Measurements from ENCODE around the gene KCNK13.
"Not testable (repeated sequence)": the region's sequence is repeated elsewhere in the genome, so short reads cannot be mapped to it uniquely, and the experiment has no call there.

Gene KCNK13

DNA sequence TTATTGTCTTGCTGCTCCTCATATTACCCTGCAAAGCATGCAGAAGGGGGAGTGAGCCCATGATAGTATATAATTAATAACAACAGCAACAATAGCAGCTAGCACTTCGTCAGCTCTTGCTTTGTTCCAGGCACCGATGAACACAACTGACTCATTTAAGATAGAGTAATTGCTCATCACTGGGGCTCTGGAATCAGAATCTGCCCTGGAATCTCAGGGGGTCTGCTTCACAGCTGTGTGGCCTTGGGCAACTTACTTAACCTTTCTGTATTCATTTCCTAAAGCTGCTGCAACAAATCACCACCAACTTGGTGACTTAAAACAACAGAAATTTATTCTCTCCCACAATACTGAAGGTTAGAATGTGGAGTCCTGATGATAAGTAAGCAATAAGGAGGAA is 139.6 kb downstream of the KCNK13 start:
- Histone ChIP-seq H3K4me2 (ENCODE audit: low read length) (no peak overlapping the region), H3K4me3 (ENCODE audit: low read depth, low read length) (no peak overlapping the region)

DNA sequence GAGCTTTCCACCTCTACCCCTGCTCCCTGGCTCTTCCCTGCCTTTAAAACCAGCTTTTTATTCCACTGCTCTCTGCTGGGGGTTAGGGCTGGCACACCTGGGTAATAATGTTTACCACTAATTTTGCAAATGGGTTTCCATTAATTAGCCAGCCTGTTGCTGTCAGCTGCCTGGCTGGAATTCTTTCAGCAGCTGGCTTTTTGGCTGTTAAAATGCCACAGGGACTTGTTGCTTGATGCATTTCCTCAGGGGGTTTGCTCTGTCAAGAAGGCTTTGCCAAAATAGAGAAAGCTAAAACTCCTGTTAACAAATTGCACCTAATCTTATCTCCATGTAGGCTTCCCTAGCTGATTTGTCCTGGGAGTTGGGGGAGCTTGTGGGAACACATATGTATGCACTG is 142.7 kb downstream of the KCNK13 start:
- Histone ChIP-seq H3K9ac (no peak overlapping the region), H3K27me3 (ENCODE audit: control insufficient read depth, insufficient read depth, low read length) (no peaks in the 10 kb centered on the region), H2AFZ (no peak overlapping the region), H3K79me2 (no peaks in the 10 kb centered on the region), H3K4me2 (ENCODE audit: low read length) (no peak overlapping the region), H3K9me3 (ENCODE audit: control insufficient read depth, low read length) (no peaks in the 10 kb centered on the region), H3K4me3 (ENCODE audit: low read depth, low read length) (no peak overlapping the region), H3K36me3 (ENCODE audit: control insufficient read depth, insufficient read depth, low read length) (no peaks in the 10 kb centered on the region), H3K4me1 (no peaks in the 10 kb centered on the region), H3K27ac (no peak overlapping the region)
- TF ChIP-seq, protein P1, sequence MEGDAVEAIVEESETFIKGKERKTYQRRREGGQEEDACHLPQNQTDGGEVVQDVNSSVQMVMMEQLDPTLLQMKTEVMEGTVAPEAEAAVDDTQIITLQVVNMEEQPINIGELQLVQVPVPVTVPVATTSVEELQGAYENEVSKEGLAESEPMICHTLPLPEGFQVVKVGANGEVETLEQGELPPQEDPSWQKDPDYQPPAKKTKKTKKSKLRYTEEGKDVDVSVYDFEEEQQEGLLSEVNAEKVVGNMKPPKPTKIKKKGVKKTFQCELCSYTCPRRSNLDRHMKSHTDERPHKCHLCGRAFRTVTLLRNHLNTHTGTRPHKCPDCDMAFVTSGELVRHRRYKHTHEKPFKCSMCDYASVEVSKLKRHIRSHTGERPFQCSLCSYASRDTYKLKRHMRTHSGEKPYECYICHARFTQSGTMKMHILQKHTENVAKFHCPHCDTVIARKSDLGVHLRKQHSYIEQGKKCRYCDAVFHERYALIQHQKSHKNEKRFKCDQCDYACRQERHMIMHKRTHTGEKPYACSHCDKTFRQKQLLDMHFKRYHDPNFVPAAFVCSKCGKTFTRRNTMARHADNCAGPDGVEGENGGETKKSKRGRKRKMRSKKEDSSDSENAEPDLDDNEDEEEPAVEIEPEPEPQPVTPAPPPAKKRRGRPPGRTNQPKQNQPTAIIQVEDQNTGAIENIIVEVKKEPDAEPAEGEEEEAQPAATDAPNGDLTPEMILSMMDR (IDR thresholded peaks at IDR 0.05), result no peak

More for the DNA sequence above, 139.6 kb downstream of the KCNK13 start:
- Histone ChIP-seq H3K27me3 (ENCODE audit: control insufficient read depth, insufficient read depth, low read length) (no peaks in the 10 kb centered on the region), H3K27ac (no peak overlapping the region), H2AFZ (no peak overlapping the region), H3K4me1 (no peaks in the 10 kb centered on the region), H3K79me2 (no peaks in the 10 kb centered on the region), H3K9me3 (ENCODE audit: control insufficient read depth, low read length) (no peaks in the 10 kb centered on the region), H3K9ac (no peak overlapping the region), H3K36me3 (ENCODE audit: control insufficient read depth, insufficient read depth, low read length) (no peaks in the 10 kb centered on the region)
- TF ChIP-seq, protein P1 (IDR thresholded peaks at IDR 0.05), result no peak

- Histone ChIP-seq H3K27ac (no peak overlapping the region), H3K27me3 (ENCODE audit: control insufficient read depth, insufficient read depth, low read length) (no peaks in the 10 kb centered on the region), H3K4me1 (no peaks in the 10 kb centered on the region), H2AFZ (no peak overlapping the region), H3K79me2 (no peaks in the 10 kb centered on the region), H3K4me3 (ENCODE audit: low read depth, low read length) (no peak overlapping the region), H3K9me3 (ENCODE audit: control insufficient read depth, low read length) (no peaks in the 10 kb centered on the region), H3K9ac (no peak overlapping the region), H3K36me3 (ENCODE audit: control insufficient read depth, insufficient read depth, low read length) (no peaks in the 10 kb centered on the region), H3K4me2 (ENCODE audit: low read length) (no peak overlapping the region)
- TF ChIP-seq, protein P1 (IDR thresholded peaks at IDR 0.05), result no peak
Observed at GRCh38 chr14:90213099-90213748, 151.4 kb downstream of the KCNK13 start.

GRCh38 chr14:90228478-90228877 is 166.7 kb downstream of the KCNK13 start:
- H3K9ac ChIP-seq, result no peak overlapping the region
- TF ChIP-seq, protein P1 (IDR thresholded peaks at IDR 0.05), result no peak

GRCh38 chr14:90229942-90230341 is 168.1 kb downstream of the KCNK13 start:
- not testable (repeated sequence) for H3K4me1 ChIP-seq; H3K9me3 ChIP-seq (ENCODE audit: control insufficient read depth, low read length); H3K4me3 ChIP-seq (ENCODE audit: low read depth, low read length); H2AFZ ChIP-seq; H3K27me3 ChIP-seq (ENCODE audit: control insufficient read depth, insufficient read depth, low read length); H3K27ac ChIP-seq; H3K79me2 ChIP-seq; H3K36me3 ChIP-seq (ENCODE audit: control insufficient read depth, insufficient read depth, low read length); H3K9ac ChIP-seq; H3K4me2 ChIP-seq (ENCODE audit: low read length)

More at GRCh38 chr14:90228478-90228877, 166.7 kb downstream of the KCNK13 start:
- no peak overlapping the region for H3K4me3 ChIP-seq (ENCODE audit: low read depth, low read length)
- no peak overlapping the region for H2AFZ ChIP-seq
- H3K4me2 ChIP-seq (ENCODE audit: low read length), result no peak overlapping the region
- no peak overlapping the region for H3K27ac ChIP-seq
- H3K79me2 ChIP-seq, result no peaks in the 10 kb centered on the region
- H3K9me3 ChIP-seq (ENCODE audit: control insufficient read depth, low read length), result no peaks in the 10 kb centered on the region
- no peaks in the 10 kb centered on the region for H3K27me3 ChIP-seq (ENCODE audit: control insufficient read depth, insufficient read depth, low read length)
- H3K36me3 ChIP-seq (ENCODE audit: control insufficient read depth, insufficient read depth, low read length), result no peaks in the 10 kb centered on the region
- H3K4me1 ChIP-seq, result no peaks in the 10 kb centered on the region

Measured in parathyroid adenoma (tissue), 2 donors.